Left hindlimb (tissue), 1 donor: ENCODE results near the gene RXRB.

ENCODE experiments used
- DNase-seq: peaks from one replicate; pipeline ENCODE4 v3.0.0-alpha.2; 2018

Gene RXRB

DNA sequence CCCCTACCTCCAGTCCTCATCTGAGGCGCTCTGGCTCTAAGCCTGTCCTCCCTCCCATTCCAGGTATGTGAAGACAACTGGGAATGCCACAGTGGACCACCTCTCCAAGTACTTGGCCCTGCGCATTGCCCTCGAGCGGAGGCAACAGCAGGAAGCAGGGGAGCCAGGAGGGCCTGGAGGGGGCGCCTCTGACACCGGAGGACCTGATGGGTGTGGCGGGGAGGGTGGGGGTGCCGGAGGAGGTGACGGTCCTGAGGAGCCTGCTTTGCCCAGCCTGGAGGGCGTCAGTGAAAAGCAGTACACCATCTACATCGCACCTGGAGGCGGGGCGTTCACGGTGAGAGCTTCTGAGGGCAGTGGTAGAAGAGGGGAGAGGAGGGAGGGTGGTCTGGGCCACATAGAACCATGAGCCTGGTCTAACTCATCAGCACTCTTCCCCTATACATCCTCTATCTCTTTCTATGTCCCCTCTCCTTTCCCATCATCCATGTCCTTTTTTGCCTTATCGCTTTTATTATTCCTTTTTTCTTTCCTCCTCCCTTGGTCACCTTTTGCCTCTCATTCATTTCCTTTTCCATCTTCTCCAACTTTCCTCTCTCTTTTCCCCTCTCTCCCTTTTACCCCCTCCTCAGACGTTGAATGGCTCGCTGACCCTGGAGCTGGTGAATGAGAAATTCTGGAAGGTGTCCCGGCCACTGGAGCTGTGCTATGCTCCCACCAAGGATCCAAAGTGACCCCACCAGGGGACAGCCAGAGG is 11.4 kb upstream of the RXRB start:
- DNase-seq, result no peak

DNA sequence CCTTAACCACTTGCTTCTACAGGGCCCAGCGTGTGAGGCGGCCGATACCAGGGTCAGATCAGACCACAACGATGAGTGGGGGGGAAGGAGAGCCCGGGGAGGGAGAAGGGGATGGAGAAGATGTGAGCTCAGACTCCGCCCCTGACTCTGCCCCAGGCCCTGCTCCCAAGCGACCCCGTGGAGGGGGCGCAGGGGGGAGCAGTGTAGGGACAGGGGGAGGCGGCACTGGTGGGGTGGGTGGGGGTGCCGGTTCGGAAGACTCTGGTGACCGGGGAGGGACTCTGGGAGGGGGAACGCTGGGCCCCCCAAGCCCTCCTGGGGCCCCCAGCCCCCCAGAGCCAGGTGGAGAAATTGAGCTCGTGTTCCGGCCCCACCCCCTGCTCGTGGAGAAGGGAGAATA is 10.7 kb upstream of the RXRB start:
- no peak for DNase-seq

DNA sequence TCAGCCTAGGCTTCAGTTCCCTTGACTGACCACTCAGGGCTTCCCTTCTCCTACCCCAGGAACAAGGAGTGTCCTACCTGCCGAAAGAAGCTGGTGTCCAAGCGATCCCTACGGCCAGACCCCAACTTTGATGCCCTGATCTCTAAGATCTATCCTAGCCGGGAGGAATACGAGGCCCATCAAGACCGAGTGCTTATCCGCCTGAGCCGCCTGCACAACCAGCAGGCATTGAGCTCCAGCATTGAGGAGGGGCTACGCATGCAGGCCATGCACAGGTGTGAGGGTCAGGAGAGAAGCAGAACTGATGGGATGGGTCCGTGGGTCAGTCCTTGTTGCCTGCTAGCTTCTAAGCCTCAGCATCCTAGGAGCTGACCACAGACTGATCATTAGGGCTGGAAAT is 9.4 kb upstream of the RXRB start:
- DNase-seq, result peak; percentile 19

DNA sequence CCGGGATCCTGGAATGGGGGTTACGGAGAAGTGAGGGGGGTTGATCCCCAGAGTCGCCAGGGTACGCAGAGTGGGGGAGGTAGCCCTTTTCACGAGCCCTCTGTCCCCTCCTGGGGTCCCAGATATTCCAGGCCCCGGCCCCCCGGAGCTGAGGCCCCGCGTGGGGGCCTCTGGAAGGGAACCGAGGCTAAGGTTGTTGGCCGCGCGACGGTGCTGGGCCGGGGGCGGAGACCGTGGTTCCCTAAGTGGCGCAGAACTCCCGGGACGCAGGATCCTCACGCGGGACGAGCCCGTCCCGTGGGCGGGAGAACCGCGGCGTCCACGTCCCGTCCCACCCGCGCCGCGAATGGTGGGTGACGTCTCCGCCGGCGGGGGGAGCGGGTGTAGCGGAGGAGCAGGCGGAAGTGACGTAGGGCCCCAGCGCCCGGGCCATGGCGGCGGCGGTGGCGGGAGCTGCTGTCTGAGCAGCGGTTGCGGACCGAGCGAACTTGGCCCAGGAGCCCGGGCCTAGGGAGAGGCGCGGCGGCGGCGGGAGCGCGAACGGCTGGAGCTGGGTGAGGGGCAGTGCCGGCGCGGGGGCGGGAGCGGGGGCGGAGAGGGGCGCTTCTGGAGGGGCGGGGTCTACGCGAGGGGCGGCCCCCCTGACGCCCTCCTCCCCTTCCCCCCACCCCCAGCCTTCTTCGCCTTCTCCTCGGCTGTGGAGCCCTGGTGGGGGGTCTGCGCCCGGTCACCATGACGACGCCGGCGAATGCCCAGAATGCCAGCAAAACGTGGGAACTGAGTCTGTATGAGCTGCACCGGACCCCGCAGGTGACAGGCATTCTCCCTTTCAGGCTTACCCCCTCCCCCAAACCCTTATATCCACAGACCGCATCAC is 7.9 kb upstream of the RXRB start, which contains the start of gene RING1:
Gene RING1 (plus strand): TSS at position 410 of the 877 bp plus-strand sequence. CDS start 323 bp downstream, at position 733.
- DNase-seq, result peak; percentile 91

DNA sequence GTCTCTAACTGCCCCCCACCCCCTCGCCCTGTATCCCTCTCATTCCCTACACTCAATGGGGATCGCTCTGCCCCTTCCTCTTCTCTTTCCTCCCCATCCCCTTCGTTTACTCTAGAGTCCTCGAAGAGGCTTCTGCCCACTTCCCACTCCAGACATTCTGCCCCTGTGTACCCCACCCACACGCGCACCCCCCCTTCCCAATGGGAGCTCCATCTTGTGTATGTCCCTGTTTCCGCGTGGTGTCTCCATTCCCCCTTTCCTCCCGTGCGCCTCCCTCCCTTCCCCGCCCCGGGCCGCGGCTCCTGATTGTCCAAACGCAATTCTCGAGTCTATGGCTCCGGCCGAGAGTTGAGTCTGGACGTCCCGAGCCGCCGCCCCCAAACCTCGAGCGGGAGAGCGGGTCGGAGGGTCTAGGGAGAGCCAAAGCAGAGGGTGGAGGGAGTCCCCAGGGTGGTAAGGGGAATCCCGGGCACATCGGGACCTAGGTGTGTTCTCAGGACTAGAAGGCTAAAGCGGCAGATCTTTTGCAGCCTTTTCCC is 7.2 kb upstream of the RXRB start:
- DNase-seq, result peak; percentile 82

DNA sequence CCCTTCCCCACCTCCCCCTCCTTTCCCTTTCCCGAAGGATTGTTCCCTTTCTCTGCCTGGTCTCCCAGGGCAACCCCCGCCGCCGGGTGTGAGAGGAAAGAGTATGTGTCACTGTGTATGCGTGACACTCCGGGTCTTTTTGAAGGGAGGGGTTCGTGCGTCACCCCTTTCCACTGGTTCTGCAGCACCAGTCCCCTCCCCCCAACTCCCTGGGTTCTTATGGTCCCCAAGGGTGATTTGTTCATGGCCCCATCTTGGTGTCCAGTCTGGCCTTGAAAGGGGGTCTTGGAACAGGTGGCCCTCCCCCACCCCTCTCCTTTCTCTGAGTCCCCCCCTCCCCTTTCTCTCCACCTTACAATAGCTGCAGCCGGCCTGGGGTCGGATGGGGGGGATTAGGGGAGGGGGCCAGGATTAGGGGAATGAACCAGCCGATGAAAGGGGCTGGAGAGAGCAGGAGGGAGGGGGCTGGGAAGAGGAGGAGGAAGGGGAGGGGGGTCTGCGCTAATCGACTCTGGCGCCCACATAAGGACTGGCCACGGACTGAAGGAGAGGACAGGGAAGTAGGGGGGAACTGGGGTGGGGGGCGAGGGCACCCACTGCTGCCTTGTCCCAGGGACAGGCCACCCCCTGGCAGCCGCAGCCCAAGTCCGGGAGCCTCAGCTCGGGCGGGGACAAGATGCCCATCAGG is 6.5 kb upstream of the RXRB start:
- DNase-seq, result peak; percentile 48

DNA sequence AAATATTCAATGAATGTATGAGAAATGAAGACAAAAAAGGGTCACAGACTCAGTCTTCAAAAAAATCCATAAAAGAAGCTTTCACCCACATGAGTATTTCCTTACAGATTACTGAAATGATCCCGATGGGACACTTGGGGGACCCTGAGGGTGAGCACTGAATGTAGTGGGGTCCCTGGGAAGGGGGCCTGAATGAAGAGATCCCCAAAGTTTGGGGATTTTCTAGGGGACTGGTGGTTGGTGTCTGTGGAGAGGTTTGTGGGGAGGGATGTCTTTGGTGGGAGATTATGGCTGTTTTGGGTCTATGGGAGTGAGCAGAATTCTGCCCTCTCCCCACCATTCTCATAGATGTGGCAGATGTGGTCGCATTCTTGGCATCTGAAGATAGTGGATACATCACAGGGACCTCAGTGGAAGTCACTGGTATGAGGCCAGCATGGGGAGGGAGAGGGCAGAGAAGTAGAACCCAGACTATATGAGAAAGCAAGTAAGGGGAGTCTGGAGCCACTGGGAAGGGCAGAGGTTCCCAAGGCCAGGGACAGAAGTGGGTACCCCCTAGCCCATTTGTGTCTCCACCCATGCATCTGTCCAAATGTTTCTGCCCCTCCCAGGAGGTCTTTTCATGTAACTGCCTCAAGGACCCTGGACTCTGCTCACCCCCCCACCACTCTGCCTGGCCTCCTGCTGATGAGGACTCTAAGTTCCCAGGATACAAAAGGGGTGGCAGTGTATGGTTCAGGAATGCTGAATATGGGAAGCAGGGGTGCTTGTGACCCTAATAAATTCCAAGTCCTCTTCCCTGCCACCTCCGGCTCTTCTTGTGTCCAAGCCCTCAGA is 5.8 kb upstream of the RXRB start:
- DNase-seq, result peak; percentile 28

DNA sequence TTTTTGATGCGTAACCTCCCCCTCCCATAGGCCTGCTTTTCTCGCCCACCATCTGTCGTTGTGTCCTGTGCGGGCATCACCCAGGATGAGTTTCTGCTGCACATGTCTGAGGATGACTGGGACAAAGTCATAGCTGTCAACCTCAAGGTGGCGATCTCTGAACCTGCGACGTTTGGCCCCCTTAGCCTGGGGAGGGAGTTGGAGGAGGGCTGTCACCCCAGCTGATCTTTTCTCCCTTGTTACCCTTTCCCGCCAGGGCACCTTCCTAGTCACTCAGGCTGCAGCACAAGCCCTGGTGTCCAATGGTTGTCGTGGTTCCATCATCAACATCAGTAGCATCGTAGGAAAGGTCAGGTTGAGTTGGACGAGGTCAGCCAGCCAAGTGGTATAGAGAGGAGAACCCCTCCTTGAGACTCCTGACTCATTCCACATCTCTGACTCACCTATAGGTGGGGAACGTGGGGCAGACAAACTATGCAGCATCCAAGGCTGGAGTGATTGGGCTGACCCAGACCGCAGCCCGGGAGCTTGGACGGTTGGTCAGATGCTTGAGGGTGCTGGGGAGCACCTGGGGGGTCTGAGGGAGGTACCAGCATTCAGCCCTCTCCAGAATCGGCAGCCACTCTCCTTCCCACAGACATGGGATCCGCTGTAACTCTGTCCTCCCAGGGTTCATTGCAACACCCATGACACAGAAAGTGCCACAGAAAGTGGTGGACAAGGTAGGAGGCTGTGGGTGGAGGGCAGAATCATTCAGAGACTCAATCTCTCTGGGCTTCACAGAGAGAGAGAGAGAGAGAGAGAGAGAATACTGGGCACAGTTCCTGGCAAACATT is 4.9 kb upstream of the RXRB start:
- peak; percentile 31 for DNase-seq

DNA sequence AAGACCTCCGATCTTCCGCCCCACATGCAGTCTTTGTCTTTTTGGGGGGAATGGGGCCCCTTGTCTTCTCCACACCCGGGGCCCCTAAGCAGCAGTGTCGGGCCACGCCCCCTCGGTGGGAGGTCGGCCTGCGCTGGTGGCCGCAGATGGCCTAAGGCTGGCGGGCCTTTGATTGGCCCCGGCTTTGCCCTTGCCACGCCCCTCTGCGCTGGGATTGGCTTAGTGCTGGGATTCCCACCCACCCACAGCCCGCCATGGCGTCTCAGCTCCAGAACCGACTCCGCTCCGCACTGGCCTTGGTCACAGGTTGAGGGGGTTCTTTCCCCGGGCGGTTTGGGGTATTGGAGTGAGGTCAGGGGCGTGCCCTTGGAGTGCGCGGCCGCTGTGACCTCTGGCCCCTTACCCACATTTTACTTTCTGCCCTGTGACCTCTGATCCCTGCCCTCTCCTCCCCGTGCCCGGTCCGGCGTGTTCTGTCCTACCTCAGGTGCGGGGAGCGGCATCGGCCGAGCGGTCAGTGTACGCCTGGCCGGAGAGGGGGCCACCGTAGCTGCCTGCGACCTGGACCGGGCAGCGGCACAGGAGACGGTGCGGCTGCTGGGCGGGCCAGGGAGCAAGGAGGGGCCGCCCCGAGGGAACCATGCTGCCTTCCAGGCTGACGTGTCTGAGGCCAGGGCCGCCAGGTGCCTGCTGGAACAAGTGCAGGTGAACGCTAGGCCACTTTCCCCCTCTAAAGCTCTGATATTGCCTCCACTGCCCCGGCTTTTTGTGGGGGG is 4.1 kb upstream of the RXRB start, which contains the start of gene HSD17B8:
Gene HSD17B8 (plus strand): TSS at position 241 of the 776 bp plus-strand sequence. CDS start 14 bp downstream, at position 255.
- DNase-seq, result peak; percentile 93

DNA sequence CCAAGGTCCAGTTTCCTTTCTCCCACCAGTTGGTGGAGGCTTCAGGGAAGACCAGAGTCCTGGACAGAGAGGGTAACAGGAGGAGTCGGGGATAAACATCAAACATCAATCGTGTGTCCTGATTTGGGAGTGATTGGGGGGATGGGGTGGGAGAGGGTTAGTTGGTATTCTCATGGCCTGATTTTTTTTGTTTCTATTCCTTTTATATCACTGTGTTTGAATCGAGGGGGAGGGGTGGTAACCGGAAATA is 3.6 kb upstream of the RXRB start:
- no peak for DNase-seq

DNA sequence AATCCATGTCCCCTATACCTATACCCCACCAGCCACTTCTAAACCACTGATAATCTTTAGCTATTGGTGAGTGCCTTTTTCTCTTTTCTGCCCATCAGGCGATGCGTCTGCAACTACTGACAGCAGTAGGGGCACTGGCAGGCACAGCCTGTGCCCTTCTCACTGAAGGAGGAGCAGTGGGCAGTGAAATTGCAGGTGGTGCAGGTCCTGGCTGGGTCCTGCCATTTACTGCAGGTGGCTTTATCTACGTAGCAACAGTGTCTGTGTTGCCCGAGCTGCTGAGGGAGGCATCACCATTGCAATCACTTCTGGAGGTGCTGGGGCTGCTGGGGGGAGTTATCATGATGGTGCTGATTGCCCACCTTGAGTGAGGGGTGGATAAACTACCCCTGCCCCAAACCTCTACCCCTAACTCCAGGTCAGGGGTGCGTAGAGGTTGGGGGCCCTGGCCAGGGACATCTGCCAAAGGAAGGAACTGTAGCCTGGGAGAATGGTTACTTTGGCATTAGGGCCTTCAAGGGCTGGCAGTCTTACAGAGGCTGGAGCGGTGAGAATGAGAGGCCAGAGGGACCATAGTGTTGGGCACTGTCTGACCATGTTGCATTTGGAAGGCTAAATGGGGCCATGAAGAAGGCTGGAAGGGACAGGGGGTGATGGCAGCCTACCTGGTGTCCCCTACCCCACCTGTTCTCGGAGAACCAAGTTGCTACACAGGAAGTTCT is 3.1 kb upstream of the RXRB start:
- DNase-seq, result peak; percentile 13

DNA sequence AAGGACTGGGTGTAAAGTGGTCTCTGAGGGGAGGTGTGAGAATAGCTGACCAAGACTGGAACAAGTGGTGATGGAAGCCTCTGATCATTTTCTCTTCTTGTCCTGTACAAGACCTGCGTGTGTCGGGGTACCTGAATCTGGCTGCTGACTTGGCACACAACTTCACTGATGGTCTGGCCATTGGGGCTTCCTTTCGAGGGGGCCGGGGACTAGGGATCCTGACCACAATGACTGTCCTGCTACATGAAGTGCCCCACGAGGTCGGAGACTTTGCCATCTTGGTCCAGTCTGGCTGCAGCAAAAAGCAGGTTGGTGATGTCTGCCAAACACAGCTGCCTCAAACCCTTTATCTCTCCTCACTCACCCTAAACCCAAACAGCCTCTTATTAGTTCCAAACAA is 2.3 kb upstream of the RXRB start:
- no peak for DNase-seq

DNA sequence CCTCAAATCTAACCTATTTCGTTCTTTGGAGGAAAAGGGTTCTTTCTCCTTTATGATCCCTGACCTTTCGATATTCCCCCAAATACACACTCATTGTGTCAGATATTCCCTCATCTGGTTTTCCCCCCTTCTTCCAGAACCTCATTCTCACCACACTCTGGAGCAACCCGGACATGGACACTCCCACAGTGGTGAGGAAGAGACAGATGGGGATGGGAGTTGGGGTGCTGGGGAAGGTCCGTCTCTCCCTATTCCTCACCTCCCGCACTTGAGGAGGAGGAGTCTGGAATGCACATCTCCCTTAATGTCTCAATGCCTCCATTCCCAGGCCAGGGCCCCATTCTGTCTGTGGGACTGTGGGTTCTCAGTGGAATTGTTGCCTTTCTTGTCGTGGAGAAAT is 1.5 kb upstream of the RXRB start:
- DNase-seq, result peak; percentile 15

DNA sequence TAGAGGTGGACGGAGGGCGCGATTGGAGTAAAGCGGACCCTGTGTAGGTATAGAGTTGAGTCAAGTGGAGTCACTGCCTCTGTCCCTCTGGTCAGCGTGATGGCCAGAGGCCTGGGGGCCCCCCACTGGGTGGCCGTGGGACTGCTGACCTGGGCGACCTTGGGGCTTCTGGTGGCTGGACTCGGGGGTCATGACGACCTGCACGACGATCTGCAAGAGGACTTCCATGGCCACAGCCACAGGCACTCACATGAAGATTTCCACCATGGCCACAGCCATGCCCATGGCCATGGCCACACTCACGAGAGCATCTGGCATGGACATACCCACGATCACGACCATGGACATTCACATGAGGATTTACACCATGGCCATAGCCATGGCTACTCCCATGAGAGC is 681 bp upstream of the RXRB start:
- DNase-seq, result no peak

DNA sequence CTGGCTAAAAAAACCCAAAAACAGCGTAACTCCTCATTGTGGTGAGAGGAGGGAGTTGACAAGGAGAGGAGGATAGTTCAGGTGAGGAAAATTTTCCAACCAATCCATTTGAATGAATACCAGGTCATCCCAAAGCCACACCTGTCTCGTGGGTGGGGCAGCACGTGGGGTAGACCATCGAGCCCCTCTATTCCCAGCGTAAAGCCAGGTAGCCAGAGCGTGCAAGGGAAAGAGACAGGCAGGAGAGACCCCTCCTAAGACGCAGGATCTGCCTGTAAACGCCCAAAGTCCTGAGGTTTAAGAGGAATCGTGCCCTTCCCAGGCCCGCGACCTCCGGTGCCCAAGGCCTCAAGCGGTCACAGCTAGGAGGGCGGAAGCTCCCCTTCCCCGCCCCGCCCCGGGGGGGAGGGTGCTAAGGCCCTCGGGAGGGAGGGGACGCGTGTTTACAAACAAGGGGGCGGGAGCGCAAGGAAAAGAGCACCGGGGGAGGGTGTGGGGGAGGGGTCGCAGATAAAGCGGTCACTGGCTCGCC is 712 bp downstream of the RXRB start:
- no peak for DNase-seq

DNA sequence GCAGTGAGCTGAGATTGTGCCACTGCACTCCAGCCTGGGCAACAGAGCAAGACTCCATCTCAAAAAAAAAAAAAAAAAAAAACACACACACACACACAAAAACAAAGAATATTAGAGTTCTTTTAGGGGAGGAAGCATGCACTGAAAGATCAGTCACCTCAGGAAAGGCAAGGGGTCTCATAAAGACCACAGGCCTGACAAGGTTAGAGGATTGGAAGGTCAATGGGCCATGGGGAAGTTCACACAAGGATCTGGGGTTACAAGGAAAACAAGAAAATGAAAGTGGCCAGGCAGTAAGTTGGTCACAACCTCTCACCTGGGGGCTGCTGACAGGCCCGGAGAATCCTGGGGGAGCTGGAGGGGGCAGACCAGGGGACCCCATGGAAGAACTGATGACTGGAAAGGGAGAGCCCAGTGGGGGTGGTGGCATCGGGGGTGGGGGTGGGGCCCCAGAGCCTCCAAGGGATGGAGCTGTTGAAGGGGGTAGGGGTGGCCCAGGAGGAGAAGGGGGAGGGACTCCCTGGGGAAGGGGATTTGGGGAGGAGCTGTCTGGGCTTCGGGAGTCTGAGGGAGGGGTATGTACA is 1.5 kb downstream of the RXRB start:
- DNase-seq, result peak; percentile 25

DNA sequence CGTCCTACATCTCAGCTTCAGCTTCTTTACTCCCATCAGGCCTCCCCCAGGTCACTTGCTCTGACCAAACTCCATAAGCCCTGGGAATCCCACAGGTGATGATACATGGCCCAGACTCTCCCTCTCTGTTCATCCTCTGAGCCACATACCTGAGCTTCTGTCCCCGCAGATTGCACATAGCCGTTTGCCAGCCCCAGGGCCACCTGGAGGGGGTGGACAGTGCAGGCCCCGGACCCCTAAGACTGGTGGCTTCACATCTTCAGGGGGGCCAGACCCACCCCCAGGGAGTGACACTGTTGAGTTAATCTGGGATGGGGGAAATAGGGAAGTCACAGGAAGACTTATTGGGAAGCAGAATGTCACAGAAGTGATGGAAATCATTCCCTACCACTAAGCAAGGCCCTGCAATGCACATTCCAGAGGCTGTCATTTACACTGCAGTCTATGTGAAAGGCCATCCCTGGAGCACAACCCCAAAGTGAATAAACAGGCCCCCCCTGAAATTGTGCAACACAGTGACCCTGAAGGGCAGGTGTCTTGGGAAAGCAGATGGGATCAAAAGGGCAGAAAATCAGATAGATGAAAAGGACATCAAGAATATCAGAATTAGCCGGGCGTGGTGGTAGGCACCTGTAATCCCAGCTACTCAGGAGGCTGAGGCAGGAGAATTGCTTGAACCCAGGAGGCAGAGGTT is 2.2 kb downstream of the RXRB start:
- DNase-seq, result peak; percentile 20

DNA sequence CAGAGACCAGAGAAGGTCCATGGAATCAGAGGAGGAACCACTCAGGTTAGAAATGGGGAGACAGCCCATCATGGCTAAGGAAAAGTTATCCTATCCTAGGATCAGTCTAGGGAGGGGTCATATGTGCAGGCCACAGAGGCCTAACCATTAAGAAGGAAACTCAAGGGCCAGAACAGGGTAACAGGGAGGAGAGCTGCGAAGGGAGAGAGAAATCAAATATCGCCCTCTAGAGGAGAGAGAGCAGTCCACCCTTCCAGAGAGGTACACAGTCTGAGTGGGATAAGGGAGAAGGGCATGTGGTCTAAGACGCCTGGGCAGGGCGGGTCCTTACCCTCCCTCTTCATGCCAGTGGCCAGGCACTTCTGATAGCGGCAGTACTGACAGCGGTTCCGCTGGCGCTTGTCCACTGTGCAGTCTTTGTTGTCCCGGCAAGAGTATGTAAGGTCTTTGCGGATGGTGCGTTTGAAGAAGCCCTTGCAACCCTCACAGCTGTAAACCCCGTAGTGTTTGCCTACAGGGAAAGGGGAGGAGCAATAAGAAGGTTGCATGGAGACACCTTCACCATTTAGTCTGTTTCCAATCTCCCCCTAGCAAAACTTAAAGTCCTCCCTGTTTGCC is 2.9 kb downstream of the RXRB start:
- no peak for DNase-seq
